SKM-1 (cell line): ENCODE measurements around the gene WFDC5.
"Not testable (repeated sequence)": the region's sequence is repeated elsewhere in the genome, so short reads cannot be mapped to it uniquely, and the experiment has no call there.

Experiments
- DNase-seq: peaks from one replicate; lab custom pipeline; 2025; ENCODE audit not compliant: unreplicated experiment; lab: John Stamatoyannopoulos, UW

WFDC5 gene

GRCh38 chr20:45090481-45090880, 24.5 kb downstream of the WFDC5 start:
- no peak for DNase-seq

- no peak for DNase-seq
These were observed 26.7 kb downstream of the WFDC5 start for GRCh38 chr20:45088247-45088646.

- DNase-seq, result no peak
These were observed 27.2 kb downstream of the WFDC5 start for GRCh38 chr20:45087814-45088213.

- DNase-seq, result peak; percentile 14
These were observed 27.7 kb downstream of the WFDC5 start for GRCh38 chr20:45087097-45087790.

- DNase-seq, result no peak
These were observed 29.1 kb downstream of the WFDC5 start for GRCh38 chr20:45085867-45086266.

GRCh38 chr20:45085289-45085688, 29.7 kb downstream of the WFDC5 start:
- no peak for DNase-seq

GRCh38 chr20:45083127-45083526, 31.8 kb downstream of the WFDC5 start:
- DNase-seq, result no peak

GRCh38 chr20:45082468-45082867, 32.5 kb downstream of the WFDC5 start:
- DNase-seq, result no peak

- DNase-seq, result no peak
These were observed 33.9 kb downstream of the WFDC5 start for GRCh38 chr20:45080867-45081624.

GRCh38 chr20:45077559-45077958, 37.4 kb downstream of the WFDC5 start:
- no peak for DNase-seq

- DNase-seq, result no peak
These were observed 41.8 kb downstream of the WFDC5 start for GRCh38 chr20:45073221-45073620.

- no peak for DNase-seq
These were observed 42.9 kb downstream of the WFDC5 start for GRCh38 chr20:45072066-45072465.

GRCh38 chr20:45070932-45071632, 43.9 kb downstream of the WFDC5 start:
- no peak for DNase-seq

- no peak for DNase-seq
These were observed 45.7 kb downstream of the WFDC5 start for GRCh38 chr20:45069261-45069660.

GRCh38 chr20:45067558-45067957, 47.4 kb downstream of the WFDC5 start:
- no peak for DNase-seq

- no peak for DNase-seq
These were observed 47.9 kb downstream of the WFDC5 start for GRCh38 chr20:45067087-45067486.

- DNase-seq, result no peak
These were observed 48.6 kb downstream of the WFDC5 start for GRCh38 chr20:45066372-45066771.

- DNase-seq, result no peak
These were observed 50.2 kb downstream of the WFDC5 start for GRCh38 chr20:45064812-45065211.

- DNase-seq, result not testable (repeated sequence)
These were observed 51.9 kb downstream of the WFDC5 start for GRCh38 chr20:45063107-45063506.

GRCh38 chr20:45061244-45061643, 53.7 kb downstream of the WFDC5 start:
- no peak for DNase-seq

- no peak for DNase-seq
These were observed 54.7 kb downstream of the WFDC5 start for GRCh38 chr20:45060294-45060693.
